ENCODE data around the gene MAST4.

Gene MAST4

GRCh38 chr5:66669086-66669861, 73.1 kb downstream of the MAST4 start:
- Histone ChIP-seq H3K9me3 (ENCODE audit: severe bottlenecking) (no peaks in the 10 kb centered on the region), H3K36me3 (ENCODE audit: low read depth) (no peaks in the 10 kb centered on the region), H3K27ac (ENCODE audit: poor library complexity, severe bottlenecking) (no peak overlapping the region), H3K27me3 (ENCODE audit: insufficient read depth, poor library complexity, severe bottlenecking) (peaks cover 44% of the 10 kb centered on the region), H3K4me3 (ENCODE audit: severe bottlenecking) (no peak overlapping the region), H3K4me1 (ENCODE audit: insufficient read depth, poor library complexity, severe bottlenecking) (no peaks in the 10 kb centered on the region)
- DNase-seq (ENCODE audit: low spot score) (no peak), ATAC-seq (ENCODE audit: low read depth) (no peak)
- TF ChIP-seq CTCF (IDR thresholded peaks at IDR 0.05; ENCODE audit: poor library complexity, severe bottlenecking): no peak

- ATAC-seq (ENCODE audit: low read depth) (no peak), DNase-seq (ENCODE audit: low spot score) (no peak)
- Histone ChIP-seq H3K27ac (ENCODE audit: poor library complexity, severe bottlenecking) (no peak overlapping the region), H3K36me3 (ENCODE audit: low read depth) (no peaks in the 10 kb centered on the region), H3K4me1 (ENCODE audit: insufficient read depth, poor library complexity, severe bottlenecking) (no peaks in the 10 kb centered on the region), H3K9me3 (ENCODE audit: severe bottlenecking) (no peaks in the 10 kb centered on the region), H3K27me3 (ENCODE audit: insufficient read depth, poor library complexity, severe bottlenecking) (peaks cover 44% of the 10 kb centered on the region), H3K4me3 (ENCODE audit: severe bottlenecking) (no peak overlapping the region)
- TF ChIP-seq CTCF (IDR thresholded peaks at IDR 0.05; ENCODE audit: poor library complexity, severe bottlenecking): no peak
These were observed 73.6 kb downstream of the MAST4 start for GRCh38 chr5:66669862-66670195.

GRCh38 chr5:66671305-66671704, 75.1 kb downstream of the MAST4 start:
- Histone ChIP-seq H3K4me3 (ENCODE audit: severe bottlenecking) (no peak overlapping the region), H3K4me1 (ENCODE audit: insufficient read depth, poor library complexity, severe bottlenecking) (no peaks in the 10 kb centered on the region), H3K27ac (ENCODE audit: poor library complexity, severe bottlenecking) (no peak overlapping the region), H3K36me3 (ENCODE audit: low read depth) (no peaks in the 10 kb centered on the region), H3K9me3 (ENCODE audit: severe bottlenecking) (no peaks in the 10 kb centered on the region), H3K27me3 (ENCODE audit: insufficient read depth, poor library complexity, severe bottlenecking) (peaks cover 39% of the 10 kb centered on the region)
- no peak for ATAC-seq (ENCODE audit: low read depth)
- DNase-seq (ENCODE audit: low spot score): no peak
- no peak for TF ChIP-seq CTCF (IDR thresholded peaks at IDR 0.05; ENCODE audit: poor library complexity, severe bottlenecking)

- H3K4me1 ChIP-seq (ENCODE audit: insufficient read depth, poor library complexity, severe bottlenecking): no peaks in the 10 kb centered on the region
- H3K36me3 ChIP-seq (ENCODE audit: low read depth): no peaks in the 10 kb centered on the region
- ATAC-seq (ENCODE audit: low read depth): no peak
- peaks cover 31% of the 10 kb centered on the region for H3K27me3 ChIP-seq (ENCODE audit: insufficient read depth, poor library complexity, severe bottlenecking)
- TF ChIP-seq CTCF (IDR thresholded peaks at IDR 0.05; ENCODE audit: poor library complexity, severe bottlenecking): no peak
- DNase-seq (ENCODE audit: low spot score): no peak
- no peak overlapping the region for H3K4me3 ChIP-seq (ENCODE audit: severe bottlenecking)
- H3K27ac ChIP-seq (ENCODE audit: poor library complexity, severe bottlenecking): no peak overlapping the region
- H3K9me3 ChIP-seq (ENCODE audit: severe bottlenecking): no peaks in the 10 kb centered on the region
These were observed 78.6 kb downstream of the MAST4 start for GRCh38 chr5:66674802-66675201.

- Histone ChIP-seq H3K4me3 (ENCODE audit: severe bottlenecking) (no peak overlapping the region), H3K36me3 (ENCODE audit: low read depth) (no peaks in the 10 kb centered on the region), H3K27ac (ENCODE audit: poor library complexity, severe bottlenecking) (no peak overlapping the region), H3K4me1 (ENCODE audit: insufficient read depth, poor library complexity, severe bottlenecking) (no peaks in the 10 kb centered on the region), H3K9me3 (ENCODE audit: severe bottlenecking) (no peaks in the 10 kb centered on the region), H3K27me3 (ENCODE audit: insufficient read depth, poor library complexity, severe bottlenecking) (peaks cover 26% of the 10 kb centered on the region)
- no peak for TF ChIP-seq CTCF (IDR thresholded peaks at IDR 0.05; ENCODE audit: poor library complexity, severe bottlenecking)
- ATAC-seq (ENCODE audit: low read depth) (no peak), DNase-seq (ENCODE audit: low spot score) (no peak)
These were observed 79.2 kb downstream of the MAST4 start for GRCh38 chr5:66675406-66675805.

All from RWPE2 (cell line).